Esophagus muscularis mucosa (tissue), 3 donors: Measurements from ENCODE around the gene GSE1.

Experiments
- POLR2A ChIP-seq: fragments of 450-650 bp; IDR thresholded peaks from one replicate; pipeline ENCODE4 v1.6.1; 2017; ENCODE audit warnings: antibody characterized with exemption, moderate library complexity, mild to moderate bottlenecking, low read depth
- TF ChIP-seq, protein P1 (sequence below), 3 experiments: fragments of 200-600 bp in 2 of 3; fragments of 450-650 bp in 1 of 3; sonication (generic) in 2 of 3; IDR thresholded peaks; one replicate each; pipeline ENCODE4 v1.5.1; 2017 to 2019; ENCODE audit warnings: antibody characterized with exemption in 3 of 3, mild to moderate bottlenecking in 2 of 3, moderate library complexity in 1 of 3

DNA sequence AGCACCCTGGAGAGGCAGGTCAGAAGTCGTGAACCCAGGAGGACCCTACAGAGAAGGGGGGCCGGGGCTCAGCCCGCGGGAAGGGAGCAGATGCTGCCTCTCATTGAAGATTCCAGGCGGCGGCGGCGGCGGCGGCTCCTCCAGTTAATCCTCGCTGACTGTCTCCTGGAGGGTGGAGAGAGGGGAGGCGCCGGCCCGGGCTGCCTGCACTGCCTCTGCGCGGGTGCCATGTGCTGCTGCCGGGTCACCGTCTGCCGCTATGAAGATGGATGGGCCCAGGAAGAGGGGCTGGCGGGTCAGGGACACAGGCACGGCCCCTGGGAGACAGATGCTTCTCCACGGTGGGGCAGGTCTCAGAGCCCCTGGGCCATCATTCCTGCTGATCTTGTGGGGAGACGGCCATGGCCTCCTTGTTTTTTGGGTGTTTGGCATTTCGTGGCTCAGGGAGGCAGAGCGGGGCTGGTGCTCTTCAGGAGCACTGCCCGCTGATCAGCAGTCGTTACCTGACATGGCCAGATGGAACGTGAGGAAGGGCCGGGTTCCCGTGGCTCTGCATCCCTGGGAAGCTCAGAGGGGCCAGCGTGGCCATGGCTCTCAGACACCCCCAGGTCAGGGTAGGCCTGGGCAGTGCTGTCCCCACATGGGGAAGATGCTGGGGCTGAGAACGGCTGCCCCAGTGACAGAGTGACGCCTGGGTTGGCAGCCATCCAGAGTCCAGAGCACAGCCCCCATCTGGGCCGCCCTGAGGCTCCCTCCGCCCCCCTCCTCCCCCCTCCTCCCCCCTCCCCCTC, 39.5 kb downstream of the GSE1 start:
- TF ChIP-seq, protein P1, sequence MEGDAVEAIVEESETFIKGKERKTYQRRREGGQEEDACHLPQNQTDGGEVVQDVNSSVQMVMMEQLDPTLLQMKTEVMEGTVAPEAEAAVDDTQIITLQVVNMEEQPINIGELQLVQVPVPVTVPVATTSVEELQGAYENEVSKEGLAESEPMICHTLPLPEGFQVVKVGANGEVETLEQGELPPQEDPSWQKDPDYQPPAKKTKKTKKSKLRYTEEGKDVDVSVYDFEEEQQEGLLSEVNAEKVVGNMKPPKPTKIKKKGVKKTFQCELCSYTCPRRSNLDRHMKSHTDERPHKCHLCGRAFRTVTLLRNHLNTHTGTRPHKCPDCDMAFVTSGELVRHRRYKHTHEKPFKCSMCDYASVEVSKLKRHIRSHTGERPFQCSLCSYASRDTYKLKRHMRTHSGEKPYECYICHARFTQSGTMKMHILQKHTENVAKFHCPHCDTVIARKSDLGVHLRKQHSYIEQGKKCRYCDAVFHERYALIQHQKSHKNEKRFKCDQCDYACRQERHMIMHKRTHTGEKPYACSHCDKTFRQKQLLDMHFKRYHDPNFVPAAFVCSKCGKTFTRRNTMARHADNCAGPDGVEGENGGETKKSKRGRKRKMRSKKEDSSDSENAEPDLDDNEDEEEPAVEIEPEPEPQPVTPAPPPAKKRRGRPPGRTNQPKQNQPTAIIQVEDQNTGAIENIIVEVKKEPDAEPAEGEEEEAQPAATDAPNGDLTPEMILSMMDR (IDR thresholded peaks at IDR 0.05) = no peak
- TF ChIP-seq POLR2A = no peak
